Measurements from ENCODE around the gene PGGHG.
"Not testable (repeated sequence)": the region's sequence is repeated elsewhere in the genome, so short reads cannot be mapped to it uniquely, and the experiment has no call there.

The PGGHG gene

GRCh38 chr11:259413-259812, 29.5 kb upstream of the PGGHG start:
- Histone ChIP-seq H3K27ac (no peak overlapping the region), H3K4me3 (ENCODE audit: low read depth in 1 of 2, low read length in 1 of 2) (no peak overlapping the region), H3K36me3 (no peaks in the 10 kb centered on the region), H3K9me3 (no peaks in the 10 kb centered on the region), H3K27me3 (peaks cover 5% of the 10 kb centered on the region), H3K4me1 (ENCODE audit: control insufficient read depth in 1 of 2, insufficient read depth in 1 of 2, low read depth in 1 of 2, low read length in 1 of 2) (no peaks in the 10 kb centered on the region)
- TF ChIP-seq CTCF (IDR thresholded peaks at IDR 0.05), result no peak

- no peak for TF ChIP-seq CTCF (IDR thresholded peaks at IDR 0.05)
- no peaks in the 10 kb centered on the region for H3K9me3 ChIP-seq
- H3K4me1 ChIP-seq (ENCODE audit: control insufficient read depth in 1 of 2, insufficient read depth in 1 of 2, low read depth in 1 of 2, low read length in 1 of 2), result no peaks in the 10 kb centered on the region
Measured at GRCh38 chr11:261624-262023, 27.3 kb upstream of the PGGHG start.

GRCh38 chr11:266676-267439, 22.1 kb upstream of the PGGHG start:
- H3K36me3 ChIP-seq, result no peaks in the 10 kb centered on the region
- peak overlapping the region; percentile 70 for H3K27ac ChIP-seq
- TF ChIP-seq CTCF (IDR thresholded peaks at IDR 0.05), result no peak
- H3K4me3 ChIP-seq (ENCODE audit: low read depth in 1 of 2, low read length in 1 of 2), result no peak overlapping the region
- H3K4me1 ChIP-seq (ENCODE audit: control insufficient read depth in 1 of 2, insufficient read depth in 1 of 2, low read depth in 1 of 2, low read length in 1 of 2), result peaks cover 35 to 38% of the 10 kb centered on the region in 2 experiments
- no peaks in the 10 kb centered on the region for H3K9me3 ChIP-seq
- no peaks in the 10 kb centered on the region for H3K27me3 ChIP-seq

More at GRCh38 chr11:261624-262023, 27.3 kb upstream of the PGGHG start:
- Histone ChIP-seq H3K27ac (no peak overlapping the region), H3K27me3 (peaks cover 5% of the 10 kb centered on the region), H3K4me3 (ENCODE audit: low read depth in 1 of 2, low read length in 1 of 2) (no peak overlapping the region), H3K36me3 (no peaks in the 10 kb centered on the region)

- peak overlapping the region; percentile 79 to 99 for H3K4me3 ChIP-seq (ENCODE audit: low read depth in 1 of 2, low read length in 1 of 2)
Measured at GRCh38 chr11:267491-267994, 21.4 kb upstream of the PGGHG start.

GRCh38 chr11:268716-269145, 20.2 kb upstream of the PGGHG start:
- H3K36me3 ChIP-seq, H3K27me3 ChIP-seq, H3K9me3 ChIP-seq: not testable (repeated sequence)
- peak overlapping the region; percentile 100 for H3K27ac ChIP-seq
- peak; percentile 66 for TF ChIP-seq CTCF (IDR thresholded peaks at IDR 0.05)
- peak overlapping the region; percentile 79 to 99 for H3K4me3 ChIP-seq (ENCODE audit: low read depth in 1 of 2, low read length in 1 of 2)
- peaks cover 35 to 38% of the 10 kb centered on the region in 2 experiments for H3K4me1 ChIP-seq (ENCODE audit: control insufficient read depth in 1 of 2, insufficient read depth in 1 of 2, low read depth in 1 of 2, low read length in 1 of 2)

More at GRCh38 chr11:267491-267994, 21.4 kb upstream of the PGGHG start:
- H3K27ac ChIP-seq, result peak overlapping the region; percentile 100
- no peaks in the 10 kb centered on the region for H3K36me3 ChIP-seq
- no peaks in the 10 kb centered on the region for H3K27me3 ChIP-seq
- H3K9me3 ChIP-seq, result no peaks in the 10 kb centered on the region
- peaks cover 35 to 38% of the 10 kb centered on the region in 2 experiments for H3K4me1 ChIP-seq (ENCODE audit: control insufficient read depth in 1 of 2, insufficient read depth in 1 of 2, low read depth in 1 of 2, low read length in 1 of 2)
- TF ChIP-seq CTCF (IDR thresholded peaks at IDR 0.05), result peak; percentile 9

All from neutrophil (primary cell).